Measurements from ENCODE around the gene SORCS2.

DNA sequence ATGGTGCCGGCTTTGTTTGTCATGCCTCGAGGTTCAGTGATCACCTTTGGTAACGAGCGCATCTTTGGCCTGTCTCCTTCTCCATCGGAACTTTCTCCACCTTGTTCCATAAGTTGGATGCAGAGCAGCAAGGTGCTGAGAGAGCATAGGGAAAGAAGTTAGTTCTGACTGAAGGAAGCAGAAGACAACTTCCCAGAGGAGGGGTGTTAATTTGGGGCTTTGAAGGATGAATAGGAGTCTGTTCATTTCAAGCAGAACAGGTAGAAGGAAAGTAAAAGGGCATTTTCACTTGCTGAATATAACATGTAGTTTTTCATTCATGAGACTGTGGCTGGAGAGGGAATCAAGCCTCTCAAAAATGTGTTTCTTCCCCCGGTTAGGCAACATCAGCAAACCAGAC is 474.4 kb downstream of the SORCS2 start:
- TF ChIP-seq GABPA (IDR thresholded peaks at IDR 0.05; ENCODE audit: low read depth) = no peak
- TF ChIP-seq, protein P1, sequence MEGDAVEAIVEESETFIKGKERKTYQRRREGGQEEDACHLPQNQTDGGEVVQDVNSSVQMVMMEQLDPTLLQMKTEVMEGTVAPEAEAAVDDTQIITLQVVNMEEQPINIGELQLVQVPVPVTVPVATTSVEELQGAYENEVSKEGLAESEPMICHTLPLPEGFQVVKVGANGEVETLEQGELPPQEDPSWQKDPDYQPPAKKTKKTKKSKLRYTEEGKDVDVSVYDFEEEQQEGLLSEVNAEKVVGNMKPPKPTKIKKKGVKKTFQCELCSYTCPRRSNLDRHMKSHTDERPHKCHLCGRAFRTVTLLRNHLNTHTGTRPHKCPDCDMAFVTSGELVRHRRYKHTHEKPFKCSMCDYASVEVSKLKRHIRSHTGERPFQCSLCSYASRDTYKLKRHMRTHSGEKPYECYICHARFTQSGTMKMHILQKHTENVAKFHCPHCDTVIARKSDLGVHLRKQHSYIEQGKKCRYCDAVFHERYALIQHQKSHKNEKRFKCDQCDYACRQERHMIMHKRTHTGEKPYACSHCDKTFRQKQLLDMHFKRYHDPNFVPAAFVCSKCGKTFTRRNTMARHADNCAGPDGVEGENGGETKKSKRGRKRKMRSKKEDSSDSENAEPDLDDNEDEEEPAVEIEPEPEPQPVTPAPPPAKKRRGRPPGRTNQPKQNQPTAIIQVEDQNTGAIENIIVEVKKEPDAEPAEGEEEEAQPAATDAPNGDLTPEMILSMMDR (IDR thresholded peaks at IDR 0.05) = no peak
- no peak for TF ChIP-seq EZH2phosphoT487 (IDR thresholded peaks at IDR 0.05; ENCODE audit: borderline replicate concordance, low read depth)
- TF ChIP-seq RXRA (IDR thresholded peaks at IDR 0.05; ENCODE audit: borderline replicate concordance, low read depth) = no peak
- TF ChIP-seq, protein P2, sequence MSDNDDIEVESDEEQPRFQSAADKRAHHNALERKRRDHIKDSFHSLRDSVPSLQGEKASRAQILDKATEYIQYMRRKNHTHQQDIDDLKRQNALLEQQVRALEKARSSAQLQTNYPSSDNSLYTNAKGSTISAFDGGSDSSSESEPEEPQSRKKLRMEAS (IDR thresholded peaks at IDR 0.05; ENCODE audit: low read depth) = no peak
- no peak for TF ChIP-seq MEF2A (IDR thresholded peaks at IDR 0.05; ENCODE audit: borderline replicate concordance, low read depth)
- no peak for TF ChIP-seq FOXJ3 (CRISPR knock-in tag; IDR thresholded peaks at IDR 0.05)
- no peak for TF ChIP-seq SIN3A (IDR thresholded peaks at IDR 0.05; ENCODE audit: borderline replicate concordance, low read depth, low read length)
- no peak for TF ChIP-seq RAD21 (IDR thresholded peaks at IDR 0.05; ENCODE audit: low read length)

Data from SK-N-SH (cell line).